Osteocyte (in vitro differentiated cells): ENCODE data around the gene VDAC2. TPM values are rescaled to one million over a fixed set of nuclear protein-coding genes. Genes with fewer than 3 reads are reported as not detected.
"Not testable (repeated sequence)": the region's sequence is repeated elsewhere in the genome, so short reads cannot be mapped to it uniquely, and the experiment has no call there.

Experiments
- DNase-seq: peaks from one replicate; pipeline ENCODE4 v3.0.0; 2021; ENCODE audit warnings: mixed read lengths; ENCODE audit not compliant: unreplicated experiment; ENCODE audit errors: extremely low spot score
- H3K27ac Mint-ChIP-seq: one replicate; pipeline ENCODE4 v1.8.0; 2021; ENCODE audit warnings: mild to moderate bottlenecking, mixed read lengths; ENCODE audit not compliant: unreplicated experiment
- H3K27me3 Mint-ChIP-seq: one replicate; pipeline ENCODE4 v1.8.0; 2021; ENCODE audit warnings: mixed read lengths; ENCODE audit not compliant: unreplicated experiment
- H3K36me3 Mint-ChIP-seq: one replicate; pipeline ENCODE4 v1.8.0; 2021; ENCODE audit warnings: mixed read lengths; ENCODE audit not compliant: unreplicated experiment
- H3K4me1 Mint-ChIP-seq: one replicate; pipeline ENCODE4 v1.8.0; 2021; ENCODE audit warnings: mixed read lengths; ENCODE audit not compliant: unreplicated experiment
- H3K4me3 Mint-ChIP-seq: one replicate; pipeline ENCODE4 v1.8.0; 2021; ENCODE audit warnings: mild to moderate bottlenecking, moderate library complexity, mixed read lengths; ENCODE audit not compliant: unreplicated experiment
- H3K9me3 Mint-ChIP-seq: one replicate; pipeline ENCODE4 v1.8.0; 2021; ENCODE audit warnings: mixed read lengths; ENCODE audit not compliant: unreplicated experiment
- CTCF ChIP-seq: fragments of 200-600 bp; sonication (generic); IDR thresholded peaks from 2 replicates; pipeline ENCODE4 v1.5.0; 2021; ENCODE audit warnings: antibody characterized with exemption, mild to moderate bottlenecking, moderate library complexity
- total RNA-seq: library from RNA; stranded (reverse); gene quantifications from 2 replicates; pipeline ENCODE4 v1.2.1, GENCODE V29; 2021

Gene VDAC2
- total RNA-seq, 1 donor from 2014 or later: 130 TPM

GRCh38 chr10:75180592-75180991 lies 30.0 kb upstream of the VDAC2 start:
- DNase-seq: no peak
- Mint-ChIP-seq H3K27me3 (no peaks in the 10 kb centered on the region), H3K4me1 (peaks cover 7% of the 10 kb centered on the region), H3K4me3 (no peak overlapping the region), H3K9me3 (no peaks in the 10 kb centered on the region), H3K27ac (peak overlapping the region; percentile 27), H3K36me3 (peaks cover 20% of the 10 kb centered on the region)
- TF ChIP-seq CTCF: no peak

- H3K36me3 Mint-ChIP-seq: peaks cover 17% of the 10 kb centered on the region
These were observed 29.5 kb upstream of the VDAC2 start for GRCh38 chr10:75181073-75181472.

GRCh38 chr10:75186310-75186709 lies 24.3 kb upstream of the VDAC2 start:
- TF ChIP-seq CTCF: no peak
- H3K4me3 Mint-ChIP-seq: no peak overlapping the region
- H3K27ac Mint-ChIP-seq: no peak overlapping the region
- no peaks in the 10 kb centered on the region for H3K36me3 Mint-ChIP-seq
- no peaks in the 10 kb centered on the region for H3K27me3 Mint-ChIP-seq
- H3K9me3 Mint-ChIP-seq: no peaks in the 10 kb centered on the region
- no peaks in the 10 kb centered on the region for H3K4me1 Mint-ChIP-seq
- DNase-seq: no peak

More at GRCh38 chr10:75181073-75181472, 29.5 kb upstream of the VDAC2 start:
- no peak for TF ChIP-seq CTCF
- no peaks in the 10 kb centered on the region for H3K27me3 Mint-ChIP-seq
- DNase-seq: no peak
- no peak overlapping the region for H3K4me3 Mint-ChIP-seq
- H3K4me1 Mint-ChIP-seq: peaks cover 7% of the 10 kb centered on the region
- H3K27ac Mint-ChIP-seq: no peak overlapping the region
- H3K9me3 Mint-ChIP-seq: no peaks in the 10 kb centered on the region

- peak; percentile 65 for TF ChIP-seq CTCF
- no peak overlapping the region for H3K27ac Mint-ChIP-seq
- H3K27me3 Mint-ChIP-seq: no peaks in the 10 kb centered on the region
- no peaks in the 10 kb centered on the region for H3K36me3 Mint-ChIP-seq
- H3K9me3 Mint-ChIP-seq: no peaks in the 10 kb centered on the region
- no peak for DNase-seq
- no peak overlapping the region for H3K4me3 Mint-ChIP-seq
- H3K4me1 Mint-ChIP-seq: peaks cover 8% of the 10 kb centered on the region
These were observed 22.6 kb upstream of the VDAC2 start for GRCh38 chr10:75187961-75188426.

GRCh38 chr10:75188522-75188921 lies 22.1 kb upstream of the VDAC2 start:
- not testable (repeated sequence) for H3K4me1 Mint-ChIP-seq, H3K9me3 Mint-ChIP-seq, H3K27me3 Mint-ChIP-seq, H3K36me3 Mint-ChIP-seq, H3K27ac Mint-ChIP-seq, H3K4me3 Mint-ChIP-seq, DNase-seq
